ENCODE measurements around the gene CDC42EP1.
"Not testable (repeated sequence)": the region's sequence is repeated elsewhere in the genome, so short reads cannot be mapped to it uniquely, and the experiment has no call there.

CDC42EP1 gene

DNA sequence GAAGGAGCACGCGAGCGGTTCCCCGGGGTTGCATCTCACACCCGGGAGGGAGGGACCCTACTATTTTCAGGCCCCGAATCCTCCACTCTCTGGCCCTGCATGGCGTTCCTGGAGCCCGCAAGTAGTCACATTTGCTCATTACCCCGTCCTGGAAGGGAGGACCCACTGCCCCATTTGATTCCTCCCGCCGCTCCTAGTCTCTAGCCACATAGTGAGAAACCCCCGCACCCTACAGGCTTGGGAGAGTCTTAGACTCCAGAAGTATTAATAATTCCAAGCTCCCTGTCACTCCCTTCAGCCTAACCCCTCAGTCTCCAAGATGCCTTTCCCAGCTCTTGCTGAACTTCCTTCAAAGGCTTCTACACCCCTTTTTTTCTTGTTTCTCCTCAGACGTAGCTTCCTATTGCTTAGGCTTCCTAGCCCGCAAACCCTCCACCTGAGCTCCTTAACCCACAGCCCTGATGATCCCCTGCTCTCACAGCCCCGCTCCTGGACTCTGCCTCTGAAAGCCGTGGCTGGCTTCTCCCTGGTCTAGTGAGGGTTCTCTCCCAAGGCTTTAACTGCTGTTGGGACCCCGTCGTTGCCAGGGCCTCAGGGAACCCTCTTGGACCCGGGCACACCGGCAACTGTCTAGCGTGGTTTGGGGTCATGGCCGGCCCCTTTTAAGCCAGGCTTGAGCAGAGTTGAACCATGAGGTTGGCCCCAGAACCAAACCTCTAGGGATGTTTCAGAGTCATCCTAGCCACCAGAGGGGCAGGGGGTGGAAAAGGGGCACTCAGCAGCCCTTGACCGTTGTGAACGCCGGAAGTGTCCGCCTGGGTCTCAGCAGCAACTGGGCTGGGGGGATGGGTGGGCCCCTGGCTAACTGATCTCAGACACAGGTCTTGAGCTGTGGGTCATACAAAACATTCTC lies 49.2 kb downstream of the CDC42EP1 start:
- Histone ChIP-seq H3K4me3 (ENCODE audit: low read length) (peak overlapping the region; percentile 71), H3K36me3 (ENCODE audit: insufficient read depth, low read length) (peaks cover 10% of the 10 kb centered on the region), H2AFZ (ENCODE audit: low read depth, low read length) (peak overlapping the region; percentile 72), H3K4me1 (ENCODE audit: insufficient read depth, low read length) (peaks cover 13% of the 10 kb centered on the region), H3K27me3 (ENCODE audit: insufficient read depth, low read length) (peaks cover 3% of the 10 kb centered on the region), H3K9me3 (ENCODE audit: low read length) (no peaks in the 10 kb centered on the region)

DNA sequence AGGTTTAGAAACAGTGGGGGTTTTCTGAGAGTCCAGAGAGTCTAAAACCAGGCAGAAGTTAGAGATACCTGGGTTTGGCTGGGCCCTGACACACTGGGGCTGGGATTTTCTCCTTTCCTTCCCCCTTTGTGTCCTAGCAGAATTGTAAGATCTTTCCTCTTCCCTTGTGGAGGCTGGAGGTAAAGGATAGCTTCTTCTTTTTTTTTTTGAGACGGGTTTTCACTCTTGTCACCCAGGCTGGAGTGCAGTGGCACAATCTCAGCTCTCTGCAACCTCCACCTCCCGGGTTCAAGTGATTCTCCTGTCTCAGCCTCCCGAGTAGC lies 49.8 kb downstream of the CDC42EP1 start:
- Histone ChIP-seq H3K4me1 (ENCODE audit: insufficient read depth, low read length) (peaks cover 13% of the 10 kb centered on the region), H3K4me3 (ENCODE audit: low read length) (peak overlapping the region; percentile 71), H3K36me3 (ENCODE audit: insufficient read depth, low read length) (peaks cover 10% of the 10 kb centered on the region)
- H2AFZ ChIP-seq (ENCODE audit: low read depth, low read length); H3K9me3 ChIP-seq (ENCODE audit: low read length); H3K27me3 ChIP-seq (ENCODE audit: insufficient read depth, low read length): not testable (repeated sequence)

- Histone ChIP-seq H3K4me1 (ENCODE audit: insufficient read depth, low read length) (peaks cover 13% of the 10 kb centered on the region), H3K4me3 (ENCODE audit: low read length) (no peak overlapping the region), H2AFZ (ENCODE audit: low read depth, low read length) (no peak overlapping the region), H3K36me3 (ENCODE audit: insufficient read depth, low read length) (peaks cover 10% of the 10 kb centered on the region), H3K9me3 (ENCODE audit: low read length) (no peaks in the 10 kb centered on the region), H3K27me3 (ENCODE audit: insufficient read depth, low read length) (peaks cover under 1% of the 10 kb centered on the region)
Observed at GRCh38 chr22:37610480-37611129, 50.3 kb downstream of the CDC42EP1 start.

GRCh38 chr22:37611207-37611606 lies 50.9 kb downstream of the CDC42EP1 start:
- Histone ChIP-seq H3K4me1 (ENCODE audit: insufficient read depth, low read length) (peaks cover 13% of the 10 kb centered on the region), H3K36me3 (ENCODE audit: insufficient read depth, low read length) (peaks cover 13% of the 10 kb centered on the region), H3K4me3 (ENCODE audit: low read length) (no peak overlapping the region), H3K9me3 (ENCODE audit: low read length) (no peaks in the 10 kb centered on the region), H2AFZ (ENCODE audit: low read depth, low read length) (no peak overlapping the region), H3K27me3 (ENCODE audit: insufficient read depth, low read length) (no peaks in the 10 kb centered on the region)

DNA sequence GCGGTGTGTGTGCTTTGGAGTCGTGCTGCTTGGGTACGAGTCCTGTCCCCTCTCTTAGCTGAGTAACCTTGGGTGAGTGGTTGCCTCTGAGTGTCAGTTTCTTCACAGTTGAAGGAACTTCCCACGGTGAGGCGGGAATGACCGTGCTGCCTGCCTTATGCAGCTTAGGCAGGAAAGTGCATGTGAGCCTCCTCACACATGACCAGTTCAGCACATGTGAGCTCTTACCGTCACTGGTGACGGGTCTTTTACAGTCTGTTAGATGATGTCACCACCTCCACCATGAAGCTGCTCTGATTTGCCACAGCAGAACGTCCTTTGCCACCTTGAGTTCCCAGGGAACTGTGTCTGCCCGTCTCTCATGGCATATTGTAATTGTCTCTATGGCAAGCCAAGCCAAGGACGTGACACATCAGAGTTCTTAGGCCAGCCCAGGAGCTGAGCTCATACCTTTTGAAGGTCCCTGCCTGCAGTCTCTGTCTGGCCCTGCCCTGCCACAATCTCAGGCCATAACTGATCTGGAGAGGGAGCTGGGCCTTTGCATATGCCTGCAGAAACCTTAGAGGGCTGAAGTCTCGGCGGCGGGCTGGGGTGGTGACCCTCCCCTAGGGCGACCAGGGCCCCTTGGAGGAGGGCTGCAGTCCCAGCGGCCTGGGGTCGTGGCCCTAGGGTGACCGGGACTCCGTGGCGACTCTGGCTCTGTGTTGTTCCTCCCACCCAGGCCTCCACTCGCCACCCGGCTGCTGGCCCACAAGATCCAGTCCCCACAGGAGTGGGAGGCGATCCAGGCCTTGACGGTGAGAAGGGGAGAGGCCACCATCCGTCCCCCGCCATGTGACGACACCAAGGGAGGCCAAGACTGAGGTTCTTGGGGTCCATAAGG lies 56.2 kb downstream of the CDC42EP1 start:
- Histone ChIP-seq H3K4me3 (ENCODE audit: low read length) (no peak overlapping the region), H3K9me3 (ENCODE audit: low read length) (no peaks in the 10 kb centered on the region), H3K4me1 (ENCODE audit: insufficient read depth, low read length) (no peaks in the 10 kb centered on the region), H2AFZ (ENCODE audit: low read depth, low read length) (no peak overlapping the region), H3K27me3 (ENCODE audit: insufficient read depth, low read length) (no peaks in the 10 kb centered on the region), H3K36me3 (ENCODE audit: insufficient read depth, low read length) (peaks cover 57% of the 10 kb centered on the region)

GRCh38 chr22:37617431-37617830 lies 57.2 kb downstream of the CDC42EP1 start:
- H3K27me3 ChIP-seq (ENCODE audit: insufficient read depth, low read length) = no peaks in the 10 kb centered on the region
- H2AFZ ChIP-seq (ENCODE audit: low read depth, low read length) = no peak overlapping the region
- H3K4me1 ChIP-seq (ENCODE audit: insufficient read depth, low read length) = no peaks in the 10 kb centered on the region
- no peak overlapping the region for H3K4me3 ChIP-seq (ENCODE audit: low read length)
- H3K9me3 ChIP-seq (ENCODE audit: low read length) = no peaks in the 10 kb centered on the region
- peaks cover 61% of the 10 kb centered on the region for H3K36me3 ChIP-seq (ENCODE audit: insufficient read depth, low read length)

- H3K4me1 ChIP-seq (ENCODE audit: insufficient read depth, low read length) = no peaks in the 10 kb centered on the region
- no peaks in the 10 kb centered on the region for H3K27me3 ChIP-seq (ENCODE audit: insufficient read depth, low read length)
- H2AFZ ChIP-seq (ENCODE audit: low read depth, low read length) = no peak overlapping the region
- peaks cover 57% of the 10 kb centered on the region for H3K36me3 ChIP-seq (ENCODE audit: insufficient read depth, low read length)
- H3K9me3 ChIP-seq (ENCODE audit: low read length) = no peaks in the 10 kb centered on the region
- no peak overlapping the region for H3K4me3 ChIP-seq (ENCODE audit: low read length)
Observed at GRCh38 chr22:37618072-37618656, 57.9 kb downstream of the CDC42EP1 start.

DNA sequence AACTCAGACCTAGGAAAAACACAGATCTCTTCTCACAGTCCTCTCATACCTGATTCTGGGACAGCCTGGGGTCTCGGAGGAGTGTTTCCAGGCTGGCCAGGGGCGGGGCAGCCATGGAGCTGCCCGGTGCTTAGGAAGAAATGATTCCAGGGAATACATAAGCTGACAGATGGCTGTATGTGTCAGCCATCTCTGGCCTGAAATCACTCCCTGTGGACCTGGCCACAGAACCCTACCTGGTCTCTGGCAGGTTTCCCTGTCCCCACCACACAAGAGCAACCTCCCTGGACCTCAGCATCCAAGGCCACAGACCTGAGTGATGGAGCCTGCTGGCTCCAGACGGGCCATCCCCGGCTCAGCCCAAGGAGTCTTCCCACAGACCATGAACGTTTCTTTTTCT lies 58.4 kb downstream of the CDC42EP1 start:
- Histone ChIP-seq H3K36me3 (ENCODE audit: insufficient read depth, low read length) (peaks cover 57% of the 10 kb centered on the region), H3K4me3 (ENCODE audit: low read length) (no peak overlapping the region), H3K4me1 (ENCODE audit: insufficient read depth, low read length) (peaks cover under 1% of the 10 kb centered on the region), H3K9me3 (ENCODE audit: low read length) (no peaks in the 10 kb centered on the region), H2AFZ (ENCODE audit: low read depth, low read length) (no peak overlapping the region), H3K27me3 (ENCODE audit: insufficient read depth, low read length) (no peaks in the 10 kb centered on the region)

All from neuron (in vitro differentiated cells).